Renal cortex interstitium (tissue), 11 donors: Measurements from ENCODE around the gene HSPA12B. TPM values are rescaled to one million over a fixed set of nuclear protein-coding genes. Genes with fewer than 3 reads are reported as not detected.

ENCODE experiments used
- DNase-seq, 11 donors: peaks; one replicate each; pipeline ENCODE4 v3.0.0-alpha.2; 2013; ENCODE audit warnings: low read depth in 9 of 11, low spot score in 4 of 11; ENCODE audit errors: extremely low read depth in 1 of 11
- polyA plus RNA-seq, 3 donors: library from polyadenylated mRNA; unstranded; fragments of 120-200 nt; gene quantifications; one replicate each; pipeline ENCODE4 v1.2.1, GENCODE V29; 2013; ENCODE audit not compliant: insufficient read length in 3 of 3

Gene HSPA12B
- polyA plus RNA-seq, 3 donors = 11.0 to 19.6 (median 15.6) TPM

DNA sequence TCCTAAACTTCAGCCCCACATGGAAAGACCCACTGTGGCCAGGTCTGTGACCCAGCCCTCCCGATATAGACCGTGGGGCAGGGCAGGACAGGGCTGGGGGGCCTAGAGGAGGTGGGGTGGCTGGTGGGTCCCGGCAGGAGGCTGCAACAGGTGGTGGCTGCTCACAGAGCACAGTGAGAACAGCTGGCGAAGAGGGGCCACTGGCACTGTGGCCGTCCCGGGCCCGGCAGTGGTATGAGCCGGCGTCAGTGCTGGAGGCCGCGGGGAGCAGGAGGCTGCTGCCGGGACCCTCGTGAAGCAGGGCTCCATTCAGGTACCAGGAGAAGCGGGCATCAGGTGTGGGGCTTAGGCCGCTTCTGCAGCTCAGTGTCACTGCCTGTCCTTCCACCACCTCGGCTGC is 33.4 kb upstream of the HSPA12B start:
- DNase-seq = no peak

DNA sequence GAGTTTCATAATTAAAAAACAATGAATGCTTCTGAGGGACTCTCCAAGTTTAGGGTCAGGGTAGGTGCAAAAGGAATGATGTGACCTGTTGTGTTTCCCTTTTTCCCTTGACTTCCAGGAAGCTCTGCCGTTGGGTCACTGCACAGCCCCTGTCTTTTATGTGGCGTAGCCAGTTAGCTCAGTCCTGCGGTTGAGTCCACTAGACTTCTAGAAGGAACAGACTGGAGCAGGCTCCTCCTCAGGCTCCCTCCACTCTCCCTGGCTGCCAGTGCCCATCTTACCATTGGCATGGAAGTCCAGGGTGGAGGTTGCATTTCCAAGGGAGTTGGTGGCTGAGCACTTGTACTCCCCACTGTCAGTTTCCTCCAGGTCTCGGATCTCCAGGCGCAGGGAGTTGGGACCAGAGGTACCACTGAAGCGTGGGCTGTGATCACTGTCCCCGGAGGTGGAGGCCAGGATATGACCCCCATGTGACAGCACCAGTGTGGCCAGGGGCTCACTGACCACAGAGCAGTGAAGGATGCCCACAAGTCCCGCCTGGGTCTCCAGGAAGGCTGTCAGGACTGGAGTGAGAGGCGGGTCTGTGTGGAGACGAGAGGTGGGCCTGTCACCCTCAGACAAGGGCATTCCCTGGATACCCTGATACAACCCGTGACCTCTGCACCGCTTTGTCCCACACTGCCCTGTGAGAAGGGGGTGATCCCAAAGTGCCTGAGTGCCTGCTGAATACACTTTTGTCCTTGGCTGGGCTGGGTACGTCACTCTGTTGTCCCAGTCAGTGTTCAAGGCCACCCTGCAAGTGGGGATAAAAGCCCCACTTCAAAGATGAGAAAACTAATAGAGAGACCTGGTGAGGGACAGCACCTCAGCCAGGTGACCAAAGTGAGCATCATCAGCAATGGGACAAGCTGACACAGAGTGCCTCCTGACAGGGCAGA is 31.2 kb upstream of the HSPA12B start:
- DNase-seq = no peak

DNA sequence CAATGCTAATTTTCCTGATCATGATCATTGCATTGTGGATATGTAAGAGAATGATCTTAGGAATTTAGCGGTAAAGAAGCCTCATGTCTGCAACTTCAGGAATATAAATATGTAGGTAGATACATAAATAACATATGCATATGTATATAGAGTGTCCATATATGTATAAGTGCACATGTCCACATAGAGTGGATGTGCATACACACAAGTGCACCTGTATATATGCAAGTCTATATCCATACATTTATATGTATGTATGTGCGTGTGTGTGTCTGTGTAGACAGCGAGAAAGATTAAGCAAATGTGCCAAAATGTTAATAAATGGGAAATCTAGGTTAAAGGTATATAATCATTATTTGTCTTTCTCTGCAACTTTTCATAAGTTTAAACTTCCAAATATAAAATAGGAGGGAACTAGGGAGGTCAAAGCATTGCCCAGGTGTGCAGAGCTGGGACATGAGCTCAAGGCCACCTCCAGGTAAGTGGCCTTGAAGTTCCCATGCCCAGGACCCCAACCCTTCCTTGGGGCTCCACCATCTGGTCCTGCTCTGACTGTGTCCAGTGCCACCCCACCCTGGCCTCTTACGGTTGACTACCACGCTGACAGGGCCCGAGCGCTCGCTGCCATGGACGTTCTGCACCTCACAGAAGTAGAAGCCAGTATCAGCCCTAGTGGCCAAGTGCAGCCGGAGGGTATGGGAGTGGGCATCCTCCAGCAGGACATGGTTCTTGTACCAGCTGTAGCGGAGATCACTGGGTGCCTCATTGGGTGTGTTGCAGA is 29.7 kb upstream of the HSPA12B start:
- DNase-seq = no peak

DNA sequence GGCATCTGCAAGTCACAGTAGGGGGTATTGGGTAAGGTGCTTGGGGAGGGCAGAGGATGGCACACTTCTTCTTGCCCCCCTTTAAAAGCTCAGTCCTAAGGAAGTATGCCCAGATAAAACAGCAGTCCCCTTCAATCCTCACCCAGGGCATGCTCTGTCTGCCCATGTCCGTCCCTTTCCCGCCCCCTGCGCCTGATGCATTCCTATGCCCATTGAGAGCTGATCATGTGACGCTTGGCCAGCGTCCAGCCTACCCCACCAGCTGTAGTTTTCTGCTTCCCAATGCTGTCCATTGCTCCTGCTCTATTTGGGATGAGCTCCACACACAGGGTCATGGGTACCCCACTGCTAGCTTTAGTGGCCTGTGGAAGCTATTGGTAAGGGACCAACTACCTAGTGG is 28.4 kb upstream of the HSPA12B start:
- DNase-seq = no peak

DNA sequence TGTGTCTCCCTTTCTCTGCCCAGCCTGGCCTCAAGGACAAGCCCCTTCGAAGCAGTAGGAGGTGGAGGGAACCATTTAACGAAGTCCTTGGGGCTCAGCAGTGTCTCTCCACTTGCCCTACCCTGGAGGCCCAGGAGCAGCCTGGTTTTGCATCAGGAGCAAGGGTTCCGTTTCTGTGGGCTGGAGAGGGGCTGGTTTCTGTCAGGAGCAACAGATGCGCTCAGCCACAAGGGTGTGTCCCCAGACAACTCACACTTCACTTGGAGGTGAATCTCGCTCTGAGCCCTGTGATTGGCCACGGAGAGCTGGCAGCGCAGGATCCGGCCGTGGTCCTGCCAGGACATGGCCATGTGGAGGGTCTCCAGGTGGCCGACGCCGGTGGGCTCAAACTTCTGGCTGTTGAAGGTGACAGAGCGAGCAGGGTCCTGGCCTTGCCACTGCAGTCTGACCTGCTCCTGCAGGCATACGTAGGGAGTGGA is 27.0 kb upstream of the HSPA12B start:
- no peak for DNase-seq

DNA sequence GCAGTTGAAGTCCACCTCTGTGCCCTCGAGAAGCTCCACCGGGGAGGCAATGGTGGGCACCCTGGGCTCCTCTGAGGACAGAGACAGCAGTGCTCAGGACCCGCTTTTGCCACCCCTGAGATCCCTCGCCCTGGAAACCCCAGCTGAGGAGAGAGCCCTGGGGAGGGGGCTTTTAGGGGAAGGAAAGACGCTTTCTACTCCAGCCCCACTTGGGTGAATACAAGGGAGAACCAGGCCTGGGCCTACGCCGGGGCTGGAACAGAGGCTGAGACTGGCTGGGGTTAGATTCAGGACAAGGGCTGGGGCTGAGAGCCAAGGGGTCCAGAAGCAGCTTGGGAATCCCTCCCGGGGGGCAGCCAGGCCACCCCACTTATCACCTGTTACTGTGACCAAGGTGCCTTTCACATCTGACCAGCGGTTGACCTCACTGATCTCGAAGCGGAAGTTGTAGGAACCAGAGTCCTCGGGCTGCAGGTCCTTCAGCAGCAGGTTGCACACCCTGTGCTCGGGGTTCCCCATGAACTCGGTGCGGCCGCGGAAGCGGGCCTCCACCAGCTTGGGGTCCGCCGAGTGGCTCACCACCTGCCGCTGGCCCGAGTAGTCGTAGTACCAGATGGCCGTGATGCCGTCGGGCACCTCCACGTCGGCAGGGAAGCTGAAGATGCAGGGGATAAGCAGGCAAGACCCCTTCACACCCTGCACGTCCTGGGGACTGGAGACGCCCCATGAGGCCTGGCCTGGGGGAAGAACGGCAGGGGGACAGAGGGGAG is 26.3 kb upstream of the HSPA12B start:
- DNase-seq = no peak

DNA sequence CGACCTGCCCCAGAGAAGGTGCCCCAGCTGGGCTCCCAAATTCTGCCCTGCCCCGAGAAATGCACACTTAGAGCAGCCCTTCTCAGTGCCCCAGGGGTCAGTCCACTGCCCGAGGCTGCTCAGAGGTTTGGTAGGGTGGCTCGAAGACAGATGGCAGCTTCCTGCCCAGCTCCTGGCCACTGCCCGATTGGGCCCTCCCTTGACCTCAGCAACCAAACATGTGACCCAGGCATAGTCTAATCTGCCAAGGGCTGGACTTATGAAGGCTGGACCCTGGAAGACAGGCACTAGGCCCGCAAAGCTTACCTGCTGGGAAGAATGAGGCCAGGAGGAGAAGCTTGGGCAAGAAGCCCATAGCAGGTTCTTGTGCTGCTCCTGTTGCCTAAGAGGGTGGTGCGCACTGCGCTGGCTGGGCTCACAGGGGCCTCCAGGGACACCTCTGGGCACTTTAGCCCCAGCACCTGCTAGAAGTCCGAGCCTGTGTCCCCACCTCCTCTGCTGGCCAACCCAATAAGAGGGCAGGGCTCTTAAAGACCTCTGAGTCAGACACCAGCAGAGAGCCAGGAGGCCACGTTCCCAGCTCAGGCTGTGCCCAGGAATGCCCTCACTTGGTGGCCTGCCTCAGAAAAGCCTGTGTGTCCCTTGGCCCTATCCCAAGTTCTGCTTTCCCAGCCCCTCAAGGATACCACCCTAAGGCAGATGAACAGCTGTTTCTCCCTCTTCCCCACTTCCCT is 25.5 kb upstream of the HSPA12B start:
- no peak for DNase-seq

DNA sequence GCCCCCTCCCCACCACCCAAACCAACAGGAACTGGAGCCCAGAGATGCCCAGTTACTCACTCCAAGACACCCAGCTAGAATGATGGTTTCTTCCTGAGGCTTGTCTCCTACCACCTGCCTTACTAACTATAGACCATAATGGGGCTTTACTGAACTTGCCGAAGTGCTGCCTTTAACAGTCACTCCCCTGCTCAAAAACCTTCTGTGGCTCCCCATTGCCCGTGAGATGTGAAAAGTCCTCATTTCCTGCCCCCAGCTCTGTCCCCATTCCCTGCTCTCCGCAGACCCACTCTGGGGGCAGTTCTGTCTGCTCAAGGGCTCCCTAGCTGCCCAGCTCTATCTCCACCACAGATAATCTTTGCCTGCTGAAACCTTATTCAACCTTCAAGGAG is 25.0 kb upstream of the HSPA12B start:
- DNase-seq = no peak

DNA sequence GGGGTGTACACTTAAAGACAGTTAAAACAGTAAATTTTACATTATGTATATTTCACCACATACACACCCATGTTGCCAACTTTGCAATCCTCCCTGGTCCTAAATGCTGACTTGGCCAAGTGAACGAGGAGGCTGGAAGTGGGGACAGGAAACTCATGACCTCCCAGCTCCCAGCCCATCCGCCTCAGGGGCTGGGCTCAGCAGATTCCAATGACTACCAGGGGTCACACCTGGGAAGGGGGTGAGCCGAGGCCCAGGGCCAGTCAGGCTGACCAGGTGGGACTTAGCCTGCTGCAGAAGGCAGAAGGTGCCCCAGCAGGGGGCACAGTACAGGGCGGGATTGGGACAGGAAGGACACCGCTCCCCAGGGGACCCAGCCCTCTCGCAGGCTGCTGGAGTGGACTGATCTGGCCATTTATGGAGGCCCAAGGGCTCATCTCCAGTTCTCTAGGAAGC is 22.4 kb upstream of the HSPA12B start:
- DNase-seq = no peak

DNA sequence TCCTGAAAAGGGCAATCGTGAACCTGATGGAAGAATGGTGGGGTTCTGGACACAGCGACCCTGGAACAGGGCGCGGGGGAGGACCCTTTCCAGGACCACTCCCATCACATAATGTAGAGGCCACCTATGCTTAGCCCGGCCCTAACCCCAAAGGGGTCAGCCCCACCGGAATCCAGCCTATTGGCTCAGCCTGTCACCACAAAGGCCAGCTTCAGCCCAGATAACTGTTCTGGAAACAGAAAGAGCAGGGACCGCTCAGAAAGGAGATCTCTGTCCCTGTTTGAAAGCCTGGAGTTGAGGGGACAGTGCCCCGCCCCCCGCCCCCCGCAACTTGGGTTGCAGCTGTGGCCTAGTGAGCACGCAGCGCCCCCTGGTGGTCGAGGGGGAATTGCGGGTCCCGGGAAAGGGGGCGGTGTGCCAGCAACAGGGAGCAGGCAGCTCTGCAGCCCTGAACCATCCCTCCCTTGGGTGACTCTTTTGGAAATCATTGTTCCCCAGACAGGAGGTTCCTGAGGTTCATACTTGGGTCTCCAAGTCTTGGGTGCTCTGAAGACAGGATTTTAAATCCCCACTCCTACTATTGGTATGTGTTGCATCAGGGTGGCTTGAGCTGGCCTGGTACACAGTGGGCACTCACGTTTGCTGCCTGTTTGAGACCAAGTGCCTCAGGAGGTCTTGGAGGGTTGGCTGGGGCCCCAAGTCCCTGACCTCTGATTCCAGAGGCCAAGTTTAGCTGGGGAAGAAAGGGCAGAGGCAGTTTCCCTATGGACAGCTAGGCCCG is 21.6 kb upstream of the HSPA12B start:
- DNase-seq = peak in 4 of 11 donors; percentile 43 to 58 (median 48)

DNA sequence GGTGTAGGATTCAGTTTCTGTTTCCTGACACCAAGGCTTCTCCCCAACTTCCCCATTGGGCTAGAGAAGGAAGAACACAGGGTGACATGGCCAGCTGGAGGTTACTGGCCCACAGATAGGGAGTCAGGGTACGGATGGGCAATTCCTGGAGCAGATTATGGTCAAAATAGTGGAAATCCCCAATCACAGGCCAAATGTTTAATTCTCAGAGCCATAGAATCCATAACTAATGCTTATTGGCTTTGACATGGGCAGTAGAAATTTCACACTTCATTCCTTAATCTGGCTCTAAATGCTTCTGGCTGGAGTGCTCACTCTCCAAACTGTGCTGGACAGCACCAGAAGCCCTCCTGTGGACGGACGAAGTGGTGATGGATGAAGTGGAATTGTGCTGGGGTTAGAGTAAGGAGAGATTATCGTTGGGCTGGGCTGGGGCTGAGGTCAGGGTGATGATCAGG is 21.0 kb upstream of the HSPA12B start:
- DNase-seq = no peak

DNA sequence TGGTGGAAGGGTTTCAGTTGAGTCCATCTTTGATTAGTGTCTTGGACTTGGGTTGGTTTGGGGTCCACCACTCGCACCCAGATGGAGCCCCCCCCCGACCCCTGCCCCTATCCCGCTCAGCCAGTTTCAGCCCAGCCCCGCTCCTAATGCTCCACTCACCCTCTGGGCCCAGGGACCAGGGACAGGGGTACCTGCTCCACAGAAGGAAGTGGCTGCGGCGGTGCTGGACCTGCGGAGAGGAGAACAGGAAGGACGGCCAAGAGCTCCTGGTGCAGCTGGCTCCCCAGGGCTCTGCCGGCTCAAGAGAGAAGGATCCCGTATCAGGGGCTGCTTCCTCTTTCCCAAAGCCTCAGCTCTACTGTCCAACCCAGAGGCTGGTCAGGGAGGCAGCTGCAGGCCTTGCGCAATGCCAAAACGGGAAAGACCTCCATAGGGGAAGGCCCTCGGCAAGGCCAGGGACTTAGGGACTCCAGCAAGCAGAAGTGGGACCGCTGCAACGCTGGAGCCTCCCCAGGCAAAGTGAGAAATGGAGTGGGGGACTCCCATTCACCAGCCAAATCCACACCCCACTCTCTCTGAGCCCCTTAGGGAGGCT is 20.1 kb upstream of the HSPA12B start, which contains the start of gene SIGLEC1:
SIGLEC1 (minus strand) TSS at position 322 of the 595 bp plus-strand sequence. CDS start 5,472 bp downstream, outside the sequence.
- DNase-seq = no peak

DNA sequence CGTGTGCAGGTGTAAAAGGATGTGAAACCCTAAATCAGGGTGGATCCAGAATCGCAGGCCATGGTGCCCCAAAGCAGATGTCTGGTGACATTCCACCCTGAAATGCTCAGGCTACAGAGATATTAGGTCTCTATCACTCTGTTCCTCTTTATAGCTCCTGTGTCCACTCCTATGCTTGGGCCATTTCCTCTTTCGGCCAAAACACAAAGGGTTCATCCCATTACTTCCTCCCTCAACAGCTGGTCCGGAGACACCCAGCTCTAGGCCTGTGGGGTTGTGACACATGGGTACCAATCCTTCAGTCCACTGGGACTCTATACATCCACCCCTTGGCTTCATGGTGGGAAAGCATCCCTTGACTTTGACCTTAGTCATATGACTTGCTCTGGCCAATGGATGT is 18.4 kb upstream of the HSPA12B start:
- no peak for DNase-seq

DNA sequence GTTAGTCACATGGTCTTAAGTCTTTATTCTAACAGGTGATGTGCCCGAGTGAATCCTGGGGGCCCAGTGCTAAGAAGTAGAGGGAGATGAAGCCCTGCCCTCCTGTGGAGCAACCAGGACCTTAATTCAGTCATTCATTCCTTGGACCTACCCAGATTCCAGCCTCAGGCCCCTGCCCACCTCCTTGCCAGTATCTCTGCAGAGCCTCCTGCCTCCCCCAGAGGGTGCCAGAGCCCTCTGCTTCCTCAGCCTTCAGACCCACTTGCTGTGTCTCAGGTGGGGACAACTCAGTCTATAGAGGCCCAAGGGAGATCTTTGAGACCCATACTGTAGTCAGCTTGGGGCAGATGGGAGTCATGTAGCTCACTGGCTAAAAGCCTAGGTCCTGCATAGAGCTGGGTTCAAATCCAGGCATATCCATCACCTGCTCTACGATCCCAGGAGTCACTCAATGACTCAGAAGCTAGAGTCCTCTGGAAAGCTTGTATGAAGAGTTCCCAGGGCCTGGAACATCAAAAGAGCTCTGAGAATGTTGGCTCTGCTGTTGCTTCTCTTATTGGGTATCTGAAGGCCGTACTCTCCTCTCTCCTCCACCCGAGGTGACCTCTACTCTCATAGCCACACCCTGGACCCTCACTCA is 16.2 kb upstream of the HSPA12B start:
- DNase-seq = peak in 6 of 11 donors; percentile 33 to 46 (median 40)

DNA sequence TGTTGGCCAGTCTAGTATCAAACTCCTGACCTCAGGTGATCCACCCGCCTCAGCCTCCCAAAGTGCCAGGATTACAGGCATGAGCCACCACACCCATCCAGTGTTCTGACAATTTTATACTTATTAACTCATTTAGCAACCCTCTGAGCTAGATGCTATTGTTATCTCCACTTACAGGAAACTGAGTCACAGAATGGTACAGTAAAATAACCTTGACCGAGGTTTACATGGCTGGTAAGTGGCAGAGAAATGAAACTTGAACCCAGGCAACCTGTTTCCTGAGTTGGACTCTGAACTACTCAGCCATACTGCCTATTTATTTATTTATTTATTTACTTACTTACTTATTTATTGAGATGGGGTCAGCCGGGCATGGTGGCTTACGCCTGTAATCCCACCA is 13.4 kb upstream of the HSPA12B start:
- no peak for DNase-seq

DNA sequence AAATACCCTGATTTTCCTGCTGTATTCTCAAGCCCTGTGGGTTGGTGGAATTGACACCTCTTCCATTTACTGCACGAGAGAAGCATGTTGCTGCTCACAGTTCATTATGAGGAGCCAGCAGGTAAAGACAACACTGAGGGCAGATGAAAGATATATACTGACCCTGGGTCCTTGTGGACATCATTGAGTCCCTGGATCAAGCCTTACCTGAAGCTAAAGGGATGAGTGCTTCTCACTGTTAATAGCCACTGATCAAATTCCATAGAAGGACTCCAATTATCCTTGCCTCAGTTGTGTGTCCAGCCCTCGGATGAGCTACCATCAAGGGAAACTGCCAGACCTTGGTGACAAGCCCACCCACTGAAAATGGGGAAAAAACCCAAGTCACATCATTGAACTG is 12.4 kb upstream of the HSPA12B start:
- DNase-seq = no peak

DNA sequence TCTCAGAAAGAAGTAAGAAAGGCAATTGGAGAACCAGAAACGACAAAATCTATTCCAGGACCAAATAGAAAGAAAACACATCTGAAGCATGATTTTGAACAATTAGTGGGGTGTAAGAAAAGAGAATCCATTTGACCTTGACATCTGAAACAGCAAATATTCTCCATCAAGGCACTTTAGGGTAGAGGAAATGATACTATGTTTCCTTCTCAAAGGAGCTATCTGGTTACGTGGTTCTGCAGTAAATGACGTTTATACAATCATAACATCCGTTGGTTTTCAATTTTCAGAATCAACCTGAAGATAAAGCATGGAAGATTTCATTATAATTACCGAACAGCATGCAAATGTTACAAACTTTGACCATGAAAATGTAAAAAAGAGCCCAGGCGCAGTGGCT is 11.9 kb upstream of the HSPA12B start:
- no peak for DNase-seq
